Activated CD4-positive, alpha-beta T cell treated with anti-CD3 and anti-CD28 coated beads for 48 hours (primary cell): ENCODE results near the gene HOXC6.

Experiments
- DNase-seq: peaks from one replicate; pipeline ENCODE4 v3.0.0-alpha.2; 2020

Gene HOXC6

DNA sequence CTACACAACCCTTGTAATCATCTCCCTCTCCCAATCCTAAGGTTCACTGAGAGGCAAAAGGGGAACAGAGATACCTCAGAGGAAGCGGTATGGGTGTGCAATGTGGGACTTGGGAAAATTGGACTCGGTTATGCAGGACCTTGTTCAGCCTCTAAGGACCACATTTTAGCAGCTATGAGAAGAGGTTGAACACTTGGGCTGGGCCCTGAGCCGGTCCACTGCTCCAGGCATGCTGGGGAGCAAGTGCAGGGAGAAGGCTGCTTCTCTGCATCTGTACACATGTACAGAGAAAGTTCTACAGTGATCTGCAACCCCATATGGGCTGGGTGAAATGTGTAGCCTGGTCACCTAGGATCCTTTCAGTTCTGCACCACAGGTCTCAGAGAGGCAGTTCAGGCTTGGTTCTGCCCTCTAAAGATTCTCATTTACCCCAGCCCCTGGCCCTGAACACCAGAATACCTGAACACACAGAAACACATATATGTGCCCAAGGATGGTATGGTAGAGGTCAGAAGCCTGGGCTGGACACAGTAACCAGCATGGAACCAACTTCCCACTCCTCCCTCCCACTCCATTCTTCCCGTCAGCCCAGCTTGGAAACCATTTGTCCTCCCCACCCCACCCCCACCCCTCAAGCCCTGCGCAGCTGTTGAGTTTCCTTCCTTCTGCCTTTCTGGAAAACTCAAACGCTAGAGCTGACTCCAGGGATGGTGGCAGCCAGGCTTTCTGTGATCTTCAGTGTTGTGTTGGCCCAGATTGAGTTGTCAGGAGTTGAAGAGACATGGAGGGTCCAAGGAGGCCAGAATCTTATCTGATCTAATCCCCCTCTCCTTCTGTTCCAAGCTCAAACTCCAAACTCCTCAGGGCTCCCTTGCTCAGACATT, 15.0 kb downstream of the HOXC6 start:
- DNase-seq, result no peak

DNA sequence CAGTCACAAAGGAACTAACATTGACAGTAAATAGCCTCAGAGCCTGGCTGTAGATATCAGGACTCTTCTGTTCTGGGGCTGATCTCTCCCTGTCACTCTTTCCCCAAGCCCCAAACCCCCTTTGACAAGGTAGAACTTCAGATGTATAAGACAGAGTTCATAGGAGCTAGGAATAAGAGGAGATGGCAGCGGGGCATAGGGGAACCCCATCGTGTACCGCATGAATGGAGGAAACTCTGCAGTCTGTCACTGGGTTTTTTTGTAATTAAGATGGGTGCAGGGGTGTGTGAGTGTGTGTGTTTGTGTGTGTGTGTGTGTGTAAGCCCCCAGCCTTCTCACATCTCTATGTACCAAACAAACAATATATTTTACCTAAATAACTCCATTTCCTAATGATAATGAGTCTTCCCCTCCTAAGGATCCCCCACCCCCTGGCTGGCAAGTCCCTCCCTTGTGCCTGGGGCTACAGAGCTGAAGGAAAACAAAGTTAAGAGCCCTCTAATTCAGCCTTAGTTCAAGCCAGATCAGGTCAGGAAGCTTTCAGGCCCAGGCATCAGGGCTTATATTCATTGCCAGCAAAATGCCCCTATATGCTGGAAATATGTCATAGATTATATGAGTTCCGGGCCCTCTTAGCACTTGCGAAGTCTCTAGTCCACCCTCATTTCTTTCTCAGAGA, 16.3 kb downstream of the HOXC6 start:
- DNase-seq, result no peak

GRCh38 chr12:54045401-54045800, 17.2 kb downstream of the HOXC6 start:
- no peak for DNase-seq

DNA sequence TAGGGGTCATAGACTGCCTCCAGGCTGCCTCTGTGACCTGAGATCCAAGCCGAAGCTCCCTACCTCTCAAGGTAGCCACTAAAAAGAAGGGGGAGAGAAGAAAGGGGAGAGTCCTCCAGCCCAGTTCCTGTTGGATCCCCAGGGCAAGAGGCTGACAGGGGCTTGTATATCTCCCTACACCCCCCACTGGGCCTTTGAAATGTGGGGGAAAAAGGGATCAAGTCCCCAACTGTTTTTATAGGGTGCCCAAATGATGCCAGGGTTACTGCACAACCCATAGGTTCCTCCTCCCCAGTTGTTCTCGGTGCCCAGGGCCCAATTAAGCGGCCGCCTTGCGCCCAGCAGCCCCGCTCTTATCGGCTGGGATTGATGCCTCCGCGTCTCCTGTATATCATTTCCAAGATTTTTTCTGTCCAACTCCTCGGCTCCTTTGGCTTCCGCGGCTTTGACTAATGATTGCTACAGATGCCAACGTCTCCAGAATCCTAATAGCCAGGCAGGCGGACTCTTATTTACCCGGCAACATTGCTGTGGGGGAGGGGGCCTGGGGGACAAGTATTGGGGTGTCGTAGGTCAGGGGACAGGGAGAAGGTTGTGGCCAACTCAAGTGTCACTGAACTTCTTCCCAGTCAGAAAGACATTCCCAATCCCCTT, 17.8 kb downstream of the HOXC6 start:
- no peak for DNase-seq

- no peak for DNase-seq
These were observed 18.5 kb downstream of the HOXC6 start for GRCh38 chr12:54046809-54047159.

DNA sequence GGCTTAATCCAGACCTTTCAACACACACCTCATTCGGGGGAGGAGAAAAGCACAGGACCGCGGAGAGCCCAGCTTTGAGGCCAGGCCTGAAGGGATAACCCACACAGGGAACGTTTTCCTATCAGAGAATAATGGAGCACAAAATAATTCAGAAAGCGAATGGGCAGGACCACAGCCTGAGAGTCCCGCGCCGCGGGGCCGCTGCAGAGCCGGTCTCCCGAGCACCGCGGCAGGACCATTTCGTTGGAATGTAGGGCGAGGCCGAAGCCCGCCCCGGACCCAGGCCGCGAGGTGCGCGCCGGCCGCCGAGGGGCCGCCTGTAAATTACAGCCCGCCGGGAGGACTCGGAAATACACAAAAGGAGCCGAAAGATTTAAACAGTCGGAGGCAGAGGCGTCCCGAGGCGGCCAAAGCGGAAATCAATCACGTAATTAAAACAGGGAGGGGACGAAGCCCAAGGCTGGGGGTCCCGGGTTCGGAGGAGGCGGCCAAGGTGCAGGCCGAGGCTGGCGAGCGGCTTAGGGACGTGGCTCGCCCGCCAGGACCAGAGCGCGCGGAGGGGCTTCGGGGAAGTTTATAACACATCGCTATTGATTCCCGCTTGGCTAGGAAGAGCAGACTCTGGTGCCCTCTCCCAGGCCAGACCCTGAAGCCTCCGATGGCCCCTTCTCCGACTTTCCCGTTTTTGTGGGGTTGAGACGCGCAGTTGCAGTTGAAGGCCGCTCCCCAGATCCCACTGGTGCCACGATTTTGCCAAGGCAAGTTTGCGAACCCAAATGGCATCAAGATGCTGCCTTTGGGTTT, 19.1 kb downstream of the HOXC6 start:
- DNase-seq, result no peak

GRCh38 chr12:54047964-54048303, 19.7 kb downstream of the HOXC6 start:
- DNase-seq, result no peak

GRCh38 chr12:54048406-54049093, 20.3 kb downstream of the HOXC6 start:
- DNase-seq, result no peak

DNA sequence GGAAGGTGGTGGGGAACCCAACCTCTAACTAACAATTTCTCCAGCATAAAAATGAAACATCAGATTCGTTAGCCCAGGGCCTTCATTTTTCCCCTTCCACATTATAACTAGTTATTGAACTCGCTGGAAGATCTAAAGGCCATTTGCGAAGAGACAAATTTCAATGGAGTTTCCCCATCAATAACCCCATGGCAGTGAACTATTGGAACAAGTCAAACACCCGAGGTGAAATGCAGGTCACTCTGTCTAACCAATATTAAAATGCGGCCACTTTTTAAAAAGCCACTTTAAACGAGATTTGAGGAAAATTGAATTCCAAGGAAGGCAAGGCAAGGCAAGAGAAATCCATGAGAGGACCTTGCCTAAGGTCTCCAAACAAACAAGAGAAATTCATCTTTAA, 20.9 kb downstream of the HOXC6 start:
- DNase-seq, result no peak

GRCh38 chr12:54050482-54050810, 22.2 kb downstream of the HOXC6 start:
- no peak for DNase-seq

- no peak for DNase-seq
These were observed 23.0 kb downstream of the HOXC6 start for GRCh38 chr12:54051026-54051842.

GRCh38 chr12:54051874-54052437, 23.7 kb downstream of the HOXC6 start:
- peak; percentile 24 for DNase-seq

GRCh38 chr12:54052438-54053002, 24.3 kb downstream of the HOXC6 start:
- DNase-seq, result no peak

DNA sequence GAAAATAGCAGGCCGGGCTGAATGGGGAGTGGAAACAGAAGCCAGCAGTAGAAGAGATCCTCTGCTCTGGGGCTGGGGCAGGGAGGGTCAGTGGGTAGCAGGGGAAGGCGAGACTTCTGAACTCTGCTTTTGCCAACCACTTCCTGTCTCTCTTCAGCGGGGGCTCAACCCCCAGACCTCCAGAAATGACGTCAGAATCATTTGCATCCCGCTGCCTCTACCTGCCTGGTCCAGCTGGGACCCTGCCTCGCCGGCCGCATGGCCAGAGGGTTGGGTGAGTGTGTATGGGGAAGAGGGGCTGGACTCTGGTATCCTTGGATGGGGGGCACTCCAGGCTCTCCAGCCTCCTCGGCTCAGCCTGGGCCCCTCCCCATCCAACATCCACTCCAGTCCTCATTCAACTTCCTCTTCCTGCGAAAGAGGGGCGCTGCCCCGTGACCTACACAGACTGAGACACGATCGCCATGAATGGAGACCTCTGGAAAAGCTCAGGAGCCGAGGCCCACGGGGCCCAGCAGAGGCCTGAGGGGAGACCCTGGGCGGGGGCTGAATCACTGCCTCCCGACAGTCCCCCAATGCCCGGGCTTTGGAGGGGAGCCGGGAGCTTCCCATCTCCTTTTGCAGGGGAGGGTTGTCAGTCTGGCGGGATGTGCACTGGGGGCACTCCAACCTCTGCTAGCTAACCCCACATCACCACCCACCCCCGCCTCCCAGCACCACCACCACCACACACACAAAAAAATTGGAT, 24.9 kb downstream of the HOXC6 start:
- DNase-seq, result no peak

DNA sequence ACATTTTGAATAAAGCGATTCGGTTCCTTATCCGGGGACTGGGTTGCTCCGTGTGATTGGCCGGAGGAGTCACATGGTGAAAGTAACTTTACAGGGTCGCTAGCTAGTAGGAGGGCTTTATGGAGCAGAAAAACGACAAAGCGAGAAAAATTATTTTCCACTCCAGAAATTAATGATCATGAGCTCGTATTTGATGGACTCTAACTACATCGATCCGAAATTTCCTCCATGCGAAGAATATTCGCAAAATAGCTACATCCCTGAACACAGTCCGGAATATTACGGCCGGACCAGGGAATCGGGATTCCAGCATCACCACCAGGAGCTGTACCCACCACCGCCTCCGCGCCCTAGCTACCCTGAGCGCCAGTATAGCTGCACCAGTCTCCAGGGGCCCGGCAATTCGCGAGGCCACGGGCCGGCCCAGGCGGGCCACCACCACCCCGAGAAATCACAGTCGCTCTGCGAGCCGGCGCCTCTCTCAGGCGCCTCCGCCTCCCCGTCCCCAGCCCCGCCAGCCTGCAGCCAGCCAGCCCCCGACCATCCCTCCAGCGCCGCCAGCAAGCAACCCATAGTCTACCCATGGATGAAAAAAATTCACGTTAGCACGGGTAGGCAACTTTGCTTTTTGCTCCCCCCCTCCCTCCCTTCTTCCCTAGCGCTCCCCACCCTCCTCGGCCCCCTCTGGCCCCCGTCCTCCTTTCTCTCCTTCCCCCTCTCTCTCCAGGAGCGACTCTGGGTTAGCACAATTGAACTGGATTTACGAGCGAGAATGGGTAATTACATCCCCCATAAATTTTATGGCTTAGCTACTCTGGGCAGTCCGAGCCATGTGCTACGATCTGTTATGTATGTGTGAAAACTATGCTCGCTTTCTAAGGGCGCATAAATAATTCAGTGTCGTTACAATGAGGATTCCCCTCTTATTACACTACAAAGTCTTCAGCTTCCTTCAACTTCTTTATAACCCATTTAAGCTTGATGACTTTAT, 25.8 kb downstream of the HOXC6 start, which contains the start of gene HOXC4:
HOXC4 (plus strand) TSS at position 85 of the 991 bp plus-strand sequence; CDS start at position 173, 88 bp downstream.
- DNase-seq, result peak; percentile 10

GRCh38 chr12:54054742-54055194, 26.5 kb downstream of the HOXC6 start:
- DNase-seq, result no peak

DNA sequence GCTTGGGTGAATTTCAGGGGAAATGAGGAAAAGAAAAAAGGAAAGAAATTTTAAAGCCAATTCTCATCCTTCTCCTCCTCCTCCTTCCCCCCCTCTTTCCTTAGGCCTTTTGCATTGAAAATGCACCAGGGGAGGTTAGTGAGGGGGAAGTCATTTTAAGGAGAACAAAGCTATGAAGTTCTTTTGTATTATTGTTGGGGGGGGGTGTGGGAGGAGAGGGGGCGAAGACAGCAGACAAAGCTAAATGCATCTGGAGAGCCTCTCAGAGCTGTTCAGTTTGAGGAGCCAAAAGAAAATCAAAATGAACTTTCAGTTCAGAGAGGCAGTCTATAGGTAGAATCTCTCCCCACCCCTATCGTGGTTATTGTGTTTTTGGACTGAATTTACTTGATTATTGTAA, 27.3 kb downstream of the HOXC6 start:
- no peak for DNase-seq

GRCh38 chr12:54056110-54056509, 27.9 kb downstream of the HOXC6 start:
- DNase-seq, result no peak
